DND-41 (cell line): Measurements from ENCODE around the gene SIX6.

Experiments
- ATAC-seq: fragments of 200-7000 bp; cut with Tn5 transposase; 3 replicates; pipeline ENCODE4 v1.9.1; 2021; ENCODE audit warnings: low read depth; ENCODE audit not compliant: insufficient read depth
- DNase-seq: peaks from one replicate; pipeline ENCODE4 v3.0.0-alpha.2; 2020
- H2AFZ ChIP-seq: 2 replicates; pipeline ENCODE4 v1.6.0; 2012; ENCODE audit warnings: low read depth, low read length
- H3K27ac ChIP-seq: 2 replicates; pipeline ENCODE4 v1.5.1; 2012; ENCODE audit warnings: low read length, inconsistent platforms
- H3K27me3 ChIP-seq: fragments of 200-600 bp; sonication (generic); 2 replicates; pipeline ENCODE4 v1.6.0; 2012; ENCODE audit warnings: low read length, mild to moderate bottlenecking, inconsistent platforms; ENCODE audit not compliant: insufficient read depth, poor library complexity
- H3K36me3 ChIP-seq: 2 replicates; pipeline ENCODE4 v1.5.1; 2012; ENCODE audit warnings: low read length, inconsistent platforms; ENCODE audit not compliant: insufficient read depth
- H3K4me1 ChIP-seq: 2 replicates; pipeline ENCODE4 v1.5.1; 2012; ENCODE audit warnings: mild to moderate bottlenecking, low read length; ENCODE audit not compliant: insufficient read depth
- H3K4me2 ChIP-seq: 2 replicates; pipeline ENCODE4 v1.6.0; 2012; ENCODE audit warnings: mild to moderate bottlenecking, moderate library complexity, low read length, inconsistent platforms; ENCODE audit not compliant: insufficient read depth
- H3K4me3 ChIP-seq, 2 experiments: fragments of 200-600 bp in 1 of 2; shearing (Covaris generic) in 1 of 2; 2 replicates each; pipeline ENCODE4 v1.5.1; 2012 to 2016; ENCODE audit warnings: inconsistent platforms in 2 of 2, low read length in 2 of 2, mild to moderate bottlenecking in 2 of 2, low read depth in 1 of 2, moderate library complexity in 1 of 2
- H3K79me2 ChIP-seq: 2 replicates; pipeline ENCODE4 v1.6.0; 2012; ENCODE audit warnings: low read length, inconsistent platforms; ENCODE audit not compliant: insufficient read depth
- H3K9ac ChIP-seq: 2 replicates; pipeline ENCODE4 v1.6.0; 2012; ENCODE audit warnings: low read depth, mild to moderate bottlenecking, inconsistent platforms, low read length, moderate library complexity
- H3K9me3 ChIP-seq: 2 replicates; pipeline ENCODE4 v1.5.1; 2012; ENCODE audit warnings: low read length, moderate library complexity, mild to moderate bottlenecking, inconsistent platforms; ENCODE audit not compliant: insufficient read depth, severe bottlenecking
- H4K20me1 ChIP-seq: 2 replicates; pipeline ENCODE4 v1.6.0; 2012; ENCODE audit warnings: low read length; ENCODE audit not compliant: insufficient read depth
- CTCF ChIP-seq: IDR thresholded peaks from 2 replicates; pipeline ENCODE4 v1.5.1; 2012; ENCODE audit warnings: borderline replicate concordance, low read length, moderate library complexity, mild to moderate bottlenecking; ENCODE audit not compliant: poor library complexity, severe bottlenecking; ENCODE audit errors: extremely low read depth
- EZH2 ChIP-seq: IDR thresholded peaks from 3 replicates; pipeline ENCODE4 v1.6.1; 2012; ENCODE audit warnings: borderline replicate concordance, low read depth, mild to moderate bottlenecking, moderate library complexity, low read length, inconsistent platforms; ENCODE audit not compliant: severe bottlenecking

SIX6 gene

GRCh38 chr14:60561845-60562746 lies 53.1 kb downstream of the SIX6 start:
- H3K4me2 ChIP-seq: no peak overlapping the region
- no peaks in the 10 kb centered on the region for H3K79me2 ChIP-seq
- peaks cover 12% of the 10 kb centered on the region for H3K27me3 ChIP-seq
- H3K4me3 ChIP-seq: no peak overlapping the region
- TF ChIP-seq CTCF (peak; percentile 51), EZH2 (no peak)
- H3K9ac ChIP-seq: no peak overlapping the region
- no peaks in the 10 kb centered on the region for H3K9me3 ChIP-seq
- DNase-seq (peak; percentile 10), ATAC-seq (no peak)
- H3K27ac ChIP-seq: no peak overlapping the region
- no peaks in the 10 kb centered on the region for H3K36me3 ChIP-seq
- no peaks in the 10 kb centered on the region for H4K20me1 ChIP-seq
- H2AFZ ChIP-seq: no peak overlapping the region
- H3K4me1 ChIP-seq: no peaks in the 10 kb centered on the region
